ENCODE results near the gene AHCYL2. TPM values are rescaled to one million over a fixed set of nuclear protein-coding genes. Genes with fewer than 3 reads are reported as not detected.
A peak's percentile ranks its signal among the peaks of the same experiment; 100 is the strongest.

Gene AHCYL2
- 19.9 TPM for total RNA-seq (ENCODE audit: unreplicated experiment)
- long read RNA-seq, full-length matches to known transcripts, result 2 of 4 reads
- long read RNA-seq, partial matches to known transcripts, result 0 of 4 reads
- long read RNA-seq, other reads (novel, unspliced or antisense), result 2 of 4 reads

DNA sequence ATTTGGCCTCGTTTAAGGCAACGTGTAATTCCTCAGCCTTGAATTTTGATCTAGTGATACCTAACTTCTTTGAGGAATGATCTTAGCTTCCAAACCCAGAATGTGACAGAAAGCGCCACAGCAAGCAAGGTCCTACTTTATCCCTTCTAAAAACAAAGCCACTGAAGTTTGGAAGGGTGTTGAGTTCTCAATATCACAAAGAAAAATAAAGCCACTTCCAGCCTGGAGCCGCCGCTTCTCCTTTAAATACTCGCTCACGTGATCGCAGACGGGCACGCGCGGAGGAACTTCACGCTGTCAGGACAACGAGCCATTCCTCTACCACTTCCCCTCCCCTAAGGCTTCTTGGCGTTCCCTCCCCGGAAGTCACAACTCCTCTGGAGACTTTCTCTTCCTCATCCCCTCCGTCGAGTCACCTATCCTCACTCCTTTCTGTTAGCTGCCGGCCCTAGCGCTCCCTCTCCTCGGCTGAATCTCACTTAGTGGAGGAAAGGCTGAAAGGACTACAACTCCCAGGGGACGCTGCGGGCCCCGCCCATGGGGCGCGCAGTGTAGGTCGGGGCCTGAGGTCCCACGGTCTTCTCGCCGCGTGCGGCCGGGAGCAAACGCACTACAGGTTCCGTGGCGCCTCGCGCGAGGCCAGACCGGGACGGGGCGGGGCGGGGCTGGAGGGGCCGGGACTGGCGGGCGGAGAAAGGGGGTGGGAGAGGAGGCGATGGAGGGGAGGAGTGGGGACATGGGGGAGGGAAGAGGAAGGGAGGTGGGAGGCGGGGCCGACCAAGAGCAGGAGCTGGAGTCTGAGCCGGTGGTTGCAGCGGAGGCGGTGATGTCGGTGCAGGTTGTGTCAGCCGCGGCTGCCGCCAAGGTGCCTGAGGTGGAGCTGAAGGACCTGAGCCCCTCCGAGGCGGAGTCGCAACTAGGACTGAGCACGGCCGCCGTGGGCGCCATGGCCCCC, at the start of gene AHCYL2:
TSS of gene AHCYL2 (plus strand) at position 780 of the 955 bp plus-strand sequence.
- peaks cover 32% of the 10 kb centered on the region for H3K4me1 Mint-ChIP-seq (ENCODE audit: unreplicated experiment)
- no peaks in the 10 kb centered on the region for H3K36me3 Mint-ChIP-seq (ENCODE audit: low read depth, unreplicated experiment)
- H3K27me3 Mint-ChIP-seq (ENCODE audit: unreplicated experiment), result peaks cover 9% of the 10 kb centered on the region
- TF ChIP-seq, protein P1, sequence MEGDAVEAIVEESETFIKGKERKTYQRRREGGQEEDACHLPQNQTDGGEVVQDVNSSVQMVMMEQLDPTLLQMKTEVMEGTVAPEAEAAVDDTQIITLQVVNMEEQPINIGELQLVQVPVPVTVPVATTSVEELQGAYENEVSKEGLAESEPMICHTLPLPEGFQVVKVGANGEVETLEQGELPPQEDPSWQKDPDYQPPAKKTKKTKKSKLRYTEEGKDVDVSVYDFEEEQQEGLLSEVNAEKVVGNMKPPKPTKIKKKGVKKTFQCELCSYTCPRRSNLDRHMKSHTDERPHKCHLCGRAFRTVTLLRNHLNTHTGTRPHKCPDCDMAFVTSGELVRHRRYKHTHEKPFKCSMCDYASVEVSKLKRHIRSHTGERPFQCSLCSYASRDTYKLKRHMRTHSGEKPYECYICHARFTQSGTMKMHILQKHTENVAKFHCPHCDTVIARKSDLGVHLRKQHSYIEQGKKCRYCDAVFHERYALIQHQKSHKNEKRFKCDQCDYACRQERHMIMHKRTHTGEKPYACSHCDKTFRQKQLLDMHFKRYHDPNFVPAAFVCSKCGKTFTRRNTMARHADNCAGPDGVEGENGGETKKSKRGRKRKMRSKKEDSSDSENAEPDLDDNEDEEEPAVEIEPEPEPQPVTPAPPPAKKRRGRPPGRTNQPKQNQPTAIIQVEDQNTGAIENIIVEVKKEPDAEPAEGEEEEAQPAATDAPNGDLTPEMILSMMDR (IDR thresholded peaks at IDR 0.05; ENCODE audit: unreplicated experiment), result no peak
- H3K9me3 Mint-ChIP-seq (ENCODE audit: unreplicated experiment), result no peaks in the 10 kb centered on the region
- peak; percentile 97 for DNase-seq (ENCODE audit: low spot score)
- peak within 1 kb of the TSS; percentile 99 for H3K4me3 Mint-ChIP-seq (ENCODE audit: unreplicated experiment)
- peak within 1 kb of the TSS; percentile 100 for H3K27ac Mint-ChIP-seq (ENCODE audit: unreplicated experiment)

DNA sequence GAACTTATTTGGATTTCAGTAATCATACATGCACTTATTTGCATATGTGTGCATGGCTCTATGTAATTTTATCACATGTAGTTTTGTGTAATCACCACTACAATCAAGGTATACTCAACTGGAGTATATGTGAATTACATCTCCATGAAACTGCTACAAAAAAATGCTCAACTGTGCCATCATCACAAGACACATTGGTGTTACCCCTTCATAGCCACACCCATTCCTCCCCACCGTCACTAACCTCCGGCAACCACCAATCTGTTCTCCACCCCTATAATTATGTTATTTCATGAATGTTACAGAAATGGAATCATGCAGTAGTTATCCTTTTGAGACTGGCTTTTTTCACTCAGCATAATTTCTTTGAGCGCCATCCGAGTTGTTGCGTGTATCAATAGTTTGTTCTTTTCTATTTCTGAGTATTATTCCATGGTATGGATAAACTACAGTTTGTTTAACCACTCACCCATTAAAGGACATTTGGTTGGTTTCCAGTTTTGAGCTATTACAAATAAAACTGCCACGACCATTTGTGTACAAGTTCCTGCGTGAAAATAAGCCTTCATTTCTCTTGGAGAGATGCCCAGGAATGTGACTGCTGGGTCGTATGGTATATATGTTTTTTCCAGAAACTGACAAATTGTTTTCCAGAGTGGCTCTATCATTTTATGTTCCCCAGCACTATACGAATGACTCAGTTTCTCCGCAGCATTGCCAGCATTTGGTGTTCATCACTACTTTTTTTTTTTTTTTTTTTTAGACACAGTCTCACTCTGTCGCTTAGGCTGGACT, 47.7 kb upstream of the AHCYL2 start:
- Mint-ChIP-seq H3K27ac (ENCODE audit: unreplicated experiment) (no peak overlapping the region), H3K4me1 (ENCODE audit: unreplicated experiment) (no peaks in the 10 kb centered on the region), H3K36me3 (ENCODE audit: low read depth, unreplicated experiment) (no peaks in the 10 kb centered on the region), H3K27me3 (ENCODE audit: unreplicated experiment) (no peaks in the 10 kb centered on the region), H3K4me3 (ENCODE audit: unreplicated experiment) (no peak overlapping the region), H3K9me3 (ENCODE audit: unreplicated experiment) (no peaks in the 10 kb centered on the region)
- TF ChIP-seq, protein P1 (IDR thresholded peaks at IDR 0.05; ENCODE audit: unreplicated experiment), result no peak
- no peak for DNase-seq (ENCODE audit: low spot score)

DNA sequence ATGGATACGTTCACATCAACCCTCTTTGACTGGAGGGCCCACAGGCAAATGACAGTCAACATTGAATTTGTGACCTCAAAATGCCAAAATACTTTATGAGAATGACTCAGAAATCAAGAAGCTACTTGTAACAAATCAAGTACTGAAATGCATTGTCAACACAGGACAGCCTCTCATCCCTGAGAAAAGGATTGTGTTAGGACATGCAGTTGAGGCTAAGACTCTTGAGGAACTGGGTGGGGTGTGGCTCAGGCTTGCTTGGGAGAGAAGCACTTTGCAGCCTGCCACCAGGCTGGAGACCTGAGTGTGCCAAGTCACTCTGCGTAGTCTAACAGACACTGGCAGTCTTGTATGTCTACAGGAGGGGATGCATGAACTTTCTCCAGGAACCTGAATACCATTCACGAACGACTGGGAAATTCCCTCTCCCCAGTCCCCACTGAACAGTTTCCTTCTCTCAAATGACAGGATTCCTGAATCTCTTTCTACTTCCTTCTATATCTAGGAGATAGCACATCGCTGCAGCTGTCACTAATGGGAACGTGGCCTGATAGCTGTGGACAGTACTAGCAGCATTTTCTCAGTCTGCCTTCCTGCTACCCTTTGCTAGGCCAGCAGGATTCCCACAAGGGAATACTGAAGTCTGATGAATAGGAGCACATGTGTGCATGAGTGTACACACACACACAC, 39.7 kb upstream of the AHCYL2 start:
- Mint-ChIP-seq H3K4me3 (ENCODE audit: unreplicated experiment) (no peak overlapping the region), H3K4me1 (ENCODE audit: unreplicated experiment) (peaks cover 14% of the 10 kb centered on the region), H3K27me3 (ENCODE audit: unreplicated experiment) (peaks cover 4% of the 10 kb centered on the region), H3K9me3 (ENCODE audit: unreplicated experiment) (no peaks in the 10 kb centered on the region), H3K36me3 (ENCODE audit: low read depth, unreplicated experiment) (no peaks in the 10 kb centered on the region), H3K27ac (ENCODE audit: unreplicated experiment) (no peak overlapping the region)
- no peak for DNase-seq (ENCODE audit: low spot score)
- TF ChIP-seq, protein P1 (IDR thresholded peaks at IDR 0.05; ENCODE audit: unreplicated experiment), result no peak

DNA sequence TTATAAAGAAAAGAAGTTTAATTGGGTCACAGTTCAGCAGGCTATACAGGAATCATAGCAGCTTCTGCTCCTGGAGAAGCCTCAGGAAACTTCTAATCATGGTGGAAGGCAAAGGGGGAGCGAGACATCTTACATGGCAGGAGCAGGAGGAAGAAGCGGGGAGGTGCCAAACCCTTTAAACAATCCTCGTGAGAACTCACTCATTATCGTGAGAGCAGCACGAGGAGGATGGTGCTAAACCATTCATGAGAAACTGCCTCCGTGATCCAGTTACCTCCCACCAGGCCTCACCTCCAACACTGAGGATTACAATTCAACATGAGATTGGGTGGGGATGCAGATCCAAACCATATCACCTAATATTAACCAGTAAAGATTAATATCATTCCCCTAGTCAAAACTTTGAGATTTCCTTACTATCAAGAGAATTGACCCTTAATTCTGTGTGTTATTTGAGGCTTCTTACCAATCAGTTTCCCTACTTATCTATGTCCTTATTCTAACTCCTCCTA, 38.0 kb upstream of the AHCYL2 start:
- Mint-ChIP-seq H3K4me1 (ENCODE audit: unreplicated experiment) (peaks cover 14% of the 10 kb centered on the region), H3K27me3 (ENCODE audit: unreplicated experiment) (peaks cover 4% of the 10 kb centered on the region), H3K36me3 (ENCODE audit: low read depth, unreplicated experiment) (no peaks in the 10 kb centered on the region), H3K9me3 (ENCODE audit: unreplicated experiment) (no peaks in the 10 kb centered on the region), H3K4me3 (ENCODE audit: unreplicated experiment) (no peak overlapping the region), H3K27ac (ENCODE audit: unreplicated experiment) (no peak overlapping the region)
- TF ChIP-seq, protein P1 (IDR thresholded peaks at IDR 0.05; ENCODE audit: unreplicated experiment), result no peak
- no peak for DNase-seq (ENCODE audit: low spot score)

Data from endothelial cell (in vitro differentiated cells).